ENCODE measurements around the gene KHDRBS1.
A peak's percentile ranks its signal among the peaks of the same experiment; 100 is the strongest.
"Not testable (repeated sequence)": the region's sequence is repeated elsewhere in the genome, so short reads cannot be mapped to it uniquely, and the experiment has no call there.

Gene KHDRBS1

GRCh38 chr1:32014199-32014947, 705 bp downstream of the KHDRBS1 start:
- peak; percentile 76 for DNase-seq

GRCh38 chr1:32014948-32015273, 1.2 kb downstream of the KHDRBS1 start:
- DNase-seq: no peak

- DNase-seq: no peak
Observed at GRCh38 chr1:32020339-32020738, 6.7 kb downstream of the KHDRBS1 start.

- not testable (repeated sequence) for DNase-seq
Observed at GRCh38 chr1:32021574-32022018, 7.9 kb downstream of the KHDRBS1 start.

- no peak for DNase-seq
Observed at GRCh38 chr1:32023351-32023750, 9.7 kb downstream of the KHDRBS1 start.

- DNase-seq: no peak
Observed at GRCh38 chr1:32025515-32025914, 11.8 kb downstream of the KHDRBS1 start.

GRCh38 chr1:32028746-32029145, 15.1 kb downstream of the KHDRBS1 start:
- no peak for DNase-seq

GRCh38 chr1:32031578-32032274, 18.1 kb downstream of the KHDRBS1 start:
- no peak for DNase-seq

- DNase-seq: no peak
Observed at GRCh38 chr1:32032275-32032615, 18.6 kb downstream of the KHDRBS1 start.

- DNase-seq: no peak
Observed at GRCh38 chr1:32035119-32035518, 21.5 kb downstream of the KHDRBS1 start.

- no peak for DNase-seq
Observed at GRCh38 chr1:32040711-32041110, 27.0 kb downstream of the KHDRBS1 start.

GRCh38 chr1:32042330-32042729, 28.7 kb downstream of the KHDRBS1 start:
- DNase-seq: no peak

- DNase-seq: no peak
Observed at GRCh38 chr1:32044234-32044633, 30.6 kb downstream of the KHDRBS1 start.

GRCh38 chr1:32045772-32046171, 32.1 kb downstream of the KHDRBS1 start:
- DNase-seq: no peak

- DNase-seq: no peak
Observed at GRCh38 chr1:32047701-32048100, 34.0 kb downstream of the KHDRBS1 start.

GRCh38 chr1:32048440-32048839, 34.8 kb downstream of the KHDRBS1 start:
- no peak for DNase-seq

- DNase-seq: no peak
Observed at GRCh38 chr1:32051706-32052105, 38.0 kb downstream of the KHDRBS1 start.

GRCh38 chr1:32052887-32053286, 39.2 kb downstream of the KHDRBS1 start:
- no peak for DNase-seq

GRCh38 chr1:32055416-32055815, 41.7 kb downstream of the KHDRBS1 start:
- DNase-seq: no peak

- DNase-seq: no peak
Observed at GRCh38 chr1:32056598-32056997, 42.9 kb downstream of the KHDRBS1 start.

GRCh38 chr1:32060914-32061313, 47.2 kb downstream of the KHDRBS1 start:
- no peak for DNase-seq

GRCh38 chr1:32062867-32063230, 49.2 kb downstream of the KHDRBS1 start:
- DNase-seq: no peak

GRCh38 chr1:32063261-32063681, 49.6 kb downstream of the KHDRBS1 start:
- DNase-seq: no peak

GRCh38 chr1:32065613-32066488, 52.2 kb downstream of the KHDRBS1 start:
- DNase-seq: not testable (repeated sequence)

All from activated CD8-positive, alpha-beta memory T cell treated with anti-CD3 and anti-CD28 coated beads, Interleukin-2, amount 50 U/mL, for 48 hours (primary cell).